SU-DHL-6 (cell line): ENCODE results near the gene SAP130.

Source experiments
- H2AFZ ChIP-seq: fragments of 200-600 bp; sonication (generic); 2 replicates; pipeline ENCODE4 v1.6.1; 2014; ENCODE audit warnings: low read depth, mild to moderate bottlenecking, moderate library complexity, mixed read lengths, antibody characterized with exemption, low read length; ENCODE audit not compliant: severe bottlenecking
- H3F3A ChIP-seq: fragments of 200-600 bp; shearing (Covaris generic); 2 replicates; pipeline ENCODE4 v1.6.0; 2016; ENCODE audit warnings: antibody characterized with exemption, mild to moderate bottlenecking; ENCODE audit not compliant: insufficient read depth
- H3K27ac ChIP-seq: fragments of 200-600 bp; sonication (generic); 2 replicates; pipeline ENCODE4 v1.5.1; 2016; ENCODE audit warnings: low read depth, mild to moderate bottlenecking, low read length, moderate library complexity, mixed read lengths
- H3K27me3 ChIP-seq: fragments of 200-600 bp; sonication (generic), shearing (Covaris generic); 2 replicates; pipeline ENCODE4 v1.6.0; 2014; ENCODE audit warnings: mild to moderate bottlenecking, low read length
- H3K36me3 ChIP-seq: fragments of 200-600 bp; sonication (generic); 2 replicates; pipeline ENCODE4 v1.6.1; 2014; ENCODE audit warnings: mild to moderate bottlenecking, low read length, mixed read lengths
- H3K4me2 ChIP-seq: fragments of 300-600, 200-600 bp; shearing (Covaris generic), sonication (generic); 2 replicates; pipeline ENCODE4 v1.6.0; 2014; ENCODE audit warnings: low read length, low read depth, mild to moderate bottlenecking; ENCODE audit not compliant: poor library complexity, severe bottlenecking
- H3K4me3 ChIP-seq: fragments of 200-600 bp; sonication (generic); 2 replicates; pipeline ENCODE4 v1.5.1; 2014; ENCODE audit warnings: antibody characterized with exemption, low read length, mild to moderate bottlenecking, mixed read lengths; ENCODE audit not compliant: insufficient read depth, poor library complexity, severe bottlenecking
- H3K79me2 ChIP-seq: fragments of 200-600 bp; sonication (generic); 2 replicates; pipeline ENCODE4 v1.6.1; 2014; ENCODE audit warnings: mild to moderate bottlenecking, low read length, moderate library complexity; ENCODE audit not compliant: insufficient read depth
- H3K9ac ChIP-seq: fragments of 200-600 bp; sonication (generic); 2 replicates; pipeline ENCODE4 v1.7.0; 2014; ENCODE audit warnings: mild to moderate bottlenecking, low read length
- H3K9me2 ChIP-seq: fragments of 200-600 bp; sonication (generic); replicated peaks from 2 replicates; pipeline ENCODE4 v1.6.1; 2014; ENCODE audit warnings: low read length; ENCODE audit not compliant: insufficient read depth
- H3K9me3 ChIP-seq: fragments of 200-600 bp; sonication (generic); 2 replicates; pipeline ENCODE4 v1.6.1; 2014; ENCODE audit warnings: low read length, mixed read lengths; ENCODE audit not compliant: insufficient read depth
- H4K20me1 ChIP-seq: fragments of 200-600 bp; sonication (generic); 2 replicates; pipeline ENCODE4 v1.6.1; 2014; ENCODE audit warnings: low read depth, mild to moderate bottlenecking, antibody characterized with exemption, low read length, moderate library complexity, mixed read lengths
- EZH2phosphoT487 ChIP-seq: fragments of 200-600 bp; sonication (generic), shearing (Covaris generic); conservative IDR thresholded peaks from 2 replicates; pipeline ENCODE4 v1.6.1; 2018; ENCODE audit warnings: mild to moderate bottlenecking, antibody characterized with exemption, low read length, moderate library complexity, mixed read lengths
- TF ChIP-seq, protein P1 (sequence below): fragments of 200-600 bp; sonication (generic); IDR thresholded peaks from one replicate; pipeline ENCODE4 v1.5.1; 2017; ENCODE audit warnings: antibody characterized with exemption, mild to moderate bottlenecking, low read length, moderate library complexity; ENCODE audit not compliant: insufficient read depth, poor library complexity, severe bottlenecking

Gene SAP130

DNA sequence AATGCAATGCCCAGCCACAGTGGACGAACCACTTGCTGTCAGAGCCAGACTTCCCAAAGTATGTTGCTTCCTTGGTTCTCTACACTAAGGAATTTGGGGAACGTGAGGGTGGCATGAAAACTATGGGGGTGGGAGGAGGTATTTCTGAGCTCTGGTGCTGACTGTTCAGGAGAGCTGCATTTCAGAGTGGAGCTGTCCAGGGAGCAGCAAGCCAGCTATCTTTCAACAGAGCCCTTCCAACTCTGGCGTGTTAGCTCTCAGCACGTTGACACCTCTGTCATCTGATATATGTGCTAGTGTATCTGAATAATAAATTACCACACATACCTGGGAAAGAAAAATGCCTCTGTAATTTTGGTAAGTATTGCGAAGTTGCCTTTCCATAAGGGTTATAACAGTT is 66.1 kb downstream of the SAP130 start:
- Histone ChIP-seq H3K27ac (no peak overlapping the region), H3K36me3 (peaks cover 22% of the 10 kb centered on the region)
- TF ChIP-seq EZH2phosphoT487, result no peak
- TF ChIP-seq, protein P1, sequence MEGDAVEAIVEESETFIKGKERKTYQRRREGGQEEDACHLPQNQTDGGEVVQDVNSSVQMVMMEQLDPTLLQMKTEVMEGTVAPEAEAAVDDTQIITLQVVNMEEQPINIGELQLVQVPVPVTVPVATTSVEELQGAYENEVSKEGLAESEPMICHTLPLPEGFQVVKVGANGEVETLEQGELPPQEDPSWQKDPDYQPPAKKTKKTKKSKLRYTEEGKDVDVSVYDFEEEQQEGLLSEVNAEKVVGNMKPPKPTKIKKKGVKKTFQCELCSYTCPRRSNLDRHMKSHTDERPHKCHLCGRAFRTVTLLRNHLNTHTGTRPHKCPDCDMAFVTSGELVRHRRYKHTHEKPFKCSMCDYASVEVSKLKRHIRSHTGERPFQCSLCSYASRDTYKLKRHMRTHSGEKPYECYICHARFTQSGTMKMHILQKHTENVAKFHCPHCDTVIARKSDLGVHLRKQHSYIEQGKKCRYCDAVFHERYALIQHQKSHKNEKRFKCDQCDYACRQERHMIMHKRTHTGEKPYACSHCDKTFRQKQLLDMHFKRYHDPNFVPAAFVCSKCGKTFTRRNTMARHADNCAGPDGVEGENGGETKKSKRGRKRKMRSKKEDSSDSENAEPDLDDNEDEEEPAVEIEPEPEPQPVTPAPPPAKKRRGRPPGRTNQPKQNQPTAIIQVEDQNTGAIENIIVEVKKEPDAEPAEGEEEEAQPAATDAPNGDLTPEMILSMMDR, result no peak

DNA sequence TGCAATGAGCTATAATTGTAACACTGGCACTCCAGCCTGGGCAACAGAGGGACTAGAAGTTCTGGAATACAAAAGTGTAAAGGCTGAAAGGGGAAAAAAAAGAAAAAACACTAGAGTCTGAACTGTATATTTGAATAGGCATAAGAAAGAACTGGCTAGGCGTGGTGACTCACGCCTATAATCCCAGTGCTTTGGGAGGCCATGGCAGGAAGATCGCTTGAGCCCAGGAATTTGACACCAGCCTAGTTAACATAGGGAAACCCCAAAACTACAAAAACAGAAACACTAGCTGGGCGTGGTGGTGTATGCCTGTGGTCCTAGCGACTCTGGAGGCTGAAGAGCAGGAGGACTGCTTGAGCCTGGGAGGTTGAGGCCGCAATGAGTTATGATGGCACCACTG is 70.6 kb downstream of the SAP130 start:
- no peak overlapping the region for H2AFZ ChIP-seq
- no peaks in the 10 kb centered on the region for H3F3A ChIP-seq
- H4K20me1 ChIP-seq, result no peaks in the 10 kb centered on the region; the same call in 1 of the 2 replicates
- no peaks in the 10 kb centered on the region for H3K9me2 ChIP-seq
- H3K4me3 ChIP-seq, result no peak overlapping the region
- TF ChIP-seq EZH2phosphoT487, result no peak
- TF ChIP-seq, protein P1, result no peak
- H3K4me2 ChIP-seq, result no peak overlapping the region
- no peaks in the 10 kb centered on the region for H3K9me3 ChIP-seq
- H3K79me2 ChIP-seq, result no peaks in the 10 kb centered on the region
- peaks cover 23% of the 10 kb centered on the region; the same call in 1 of the 2 replicates for H3K36me3 ChIP-seq
- H3K9ac ChIP-seq, result no peak overlapping the region
- H3K27me3 ChIP-seq, result no peaks in the 10 kb centered on the region
- H3K27ac ChIP-seq, result no peak overlapping the region

More for the DNA sequence above, 66.1 kb downstream of the SAP130 start:
- Histone ChIP-seq H3F3A (no peaks in the 10 kb centered on the region), H3K27me3 (no peaks in the 10 kb centered on the region), H3K9me2 (no peaks in the 10 kb centered on the region), H3K4me2 (no peak overlapping the region), H3K9ac (no peak overlapping the region), H3K4me3 (no peak overlapping the region), H3K79me2 (no peaks in the 10 kb centered on the region), H3K9me3 (no peaks in the 10 kb centered on the region), H4K20me1 (no peaks in the 10 kb centered on the region), H2AFZ (no peak overlapping the region)

DNA sequence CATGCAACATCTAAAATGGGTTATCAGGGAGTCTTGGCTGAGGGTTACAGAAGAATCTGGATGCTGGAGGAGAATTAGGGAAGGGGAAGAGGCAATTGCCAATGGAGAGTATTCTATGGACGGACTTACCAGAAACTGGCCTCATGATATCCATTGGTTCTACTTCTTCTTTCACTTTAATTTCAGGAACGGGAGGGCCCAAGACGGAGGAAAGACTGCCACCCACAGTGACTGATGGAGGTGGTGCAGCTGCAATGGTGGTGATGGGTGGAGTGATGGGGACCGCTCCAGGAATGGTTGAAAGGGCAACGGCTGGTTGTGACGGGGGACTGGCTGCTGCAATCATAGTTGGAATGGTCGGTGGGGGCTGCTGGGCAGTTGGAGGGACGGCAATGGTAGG is 73.0 kb downstream of the SAP130 start:
- Histone ChIP-seq H2AFZ (no peak overlapping the region), H3K9me2 (no peaks in the 10 kb centered on the region), H3K79me2 (no peaks in the 10 kb centered on the region), H3K4me3 (no peak overlapping the region), H3K27ac (no peak overlapping the region), H3K9ac (no peak overlapping the region), H4K20me1 (no peaks in the 10 kb centered on the region; the same call in 1 of the 2 replicates), H3K27me3 (no peaks in the 10 kb centered on the region), H3K36me3 (peaks cover 24% of the 10 kb centered on the region; the same call in 1 of the 2 replicates), H3K4me2 (no peak overlapping the region), H3F3A (no peaks in the 10 kb centered on the region), H3K9me3 (no peaks in the 10 kb centered on the region)
- TF ChIP-seq EZH2phosphoT487, result no peak
- TF ChIP-seq, protein P1, result no peak

DNA sequence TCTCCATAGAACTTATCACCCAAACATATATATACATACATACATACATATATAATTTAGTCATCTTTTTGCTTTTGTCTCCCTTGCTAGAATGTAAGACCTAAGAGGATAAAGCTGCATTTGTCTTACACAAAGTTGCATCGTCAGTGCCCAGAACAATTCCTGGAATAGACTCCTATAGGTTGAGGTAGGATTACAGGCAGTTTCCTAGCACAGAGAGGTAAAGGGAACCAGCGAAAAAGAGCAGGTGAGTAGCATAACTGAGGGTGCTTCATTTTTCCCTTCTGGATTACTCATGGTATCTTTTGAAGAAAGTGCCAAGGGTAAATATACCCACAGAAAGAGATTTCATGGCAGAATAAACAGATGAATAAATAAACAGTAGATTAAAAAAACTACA is 74.0 kb downstream of the SAP130 start:
- H3K9ac ChIP-seq, result no peak overlapping the region
- no peaks in the 10 kb centered on the region for H3K79me2 ChIP-seq
- H3K27me3 ChIP-seq, result no peaks in the 10 kb centered on the region
- peaks cover 32% of the 10 kb centered on the region; the same call in 1 of the 2 replicates for H3K36me3 ChIP-seq
- no peaks in the 10 kb centered on the region; the same call in 1 of the 2 replicates for H4K20me1 ChIP-seq
- no peak overlapping the region for H3K4me2 ChIP-seq
- no peaks in the 10 kb centered on the region for H3K9me2 ChIP-seq
- no peaks in the 10 kb centered on the region for H3K9me3 ChIP-seq
- TF ChIP-seq, protein P1, result no peak
- no peak for TF ChIP-seq EZH2phosphoT487
- H2AFZ ChIP-seq, result no peak overlapping the region
- no peak overlapping the region for H3K27ac ChIP-seq
- H3F3A ChIP-seq, result no peaks in the 10 kb centered on the region
- no peak overlapping the region for H3K4me3 ChIP-seq
